NCI-H1417 (cell line): ENCODE measurements around the gene TLCD5.

Experiments used
- DNase-seq, 3 experiments: peaks; one replicate each; lab custom pipeline; 2025; lab: John Stamatoyannopoulos, UW

The TLCD5 gene

DNA sequence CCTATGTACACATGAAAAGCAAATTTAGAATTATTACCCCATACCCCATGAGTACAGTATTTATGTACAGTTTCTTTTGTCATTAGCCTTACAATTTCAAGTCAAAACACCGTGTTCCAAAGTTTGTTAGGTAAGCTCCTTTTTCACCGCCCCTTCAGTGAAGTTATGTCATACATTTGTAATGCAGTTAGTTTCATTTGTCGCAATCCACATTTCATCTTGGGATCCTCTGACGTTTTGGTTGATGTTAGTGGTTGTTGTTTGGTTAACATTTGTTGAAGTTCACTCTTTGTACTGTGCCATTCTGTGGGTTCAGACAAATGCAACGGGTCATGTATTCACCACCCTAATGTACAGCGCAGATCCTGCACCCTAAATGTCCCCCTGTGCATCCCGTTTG lies 56.3 kb downstream of the TLCD5 start:
- DNase-seq = no peak
